WTC11 (cell line): ENCODE data around the gene SPINK2.

Experiments used
- ATF2 ChIP-seq: sonication (generic); formaldehyde crosslinking; IDR thresholded peaks from 2 replicates; pipeline ENCODE4 v1.8.1; 2022; ENCODE audit warnings: low read depth, missing genetic modification reagents, borderline replicate concordance
- ATF6 ChIP-seq: sonication (generic); formaldehyde crosslinking; IDR thresholded peaks from 2 replicates; pipeline ENCODE4 v1.8.1; 2023; ENCODE audit warnings: mild to moderate bottlenecking, missing genetic modification reagents
- CTCF ChIP-seq: fragments of 200-600 bp; IDR thresholded peaks from 2 replicates; pipeline ENCODE4 v1.8.0; 2022; ENCODE audit warnings: antibody characterized with exemption
- FOXJ3 ChIP-seq: sonication (generic); formaldehyde crosslinking; IDR thresholded peaks from 2 replicates; pipeline ENCODE4 v1.9.0; 2021; ENCODE audit warnings: missing genetic modification reagents, mild to moderate bottlenecking, borderline replicate concordance
- HMGXB4 ChIP-seq: sonication (generic); formaldehyde crosslinking; IDR thresholded peaks from 2 replicates; pipeline ENCODE4 v1.8.1; 2023; ENCODE audit warnings: mild to moderate bottlenecking, moderate library complexity, missing genetic modification reagents
- IRF1 ChIP-seq: sonication (generic); formaldehyde crosslinking; IDR thresholded peaks from 2 replicates; pipeline ENCODE4 v1.8.0; 2023; ENCODE audit warnings: missing genetic modification reagents
- MAX ChIP-seq: sonication (generic); formaldehyde crosslinking; IDR thresholded peaks from 2 replicates; pipeline ENCODE4 v1.8.0; 2022; ENCODE audit warnings: mild to moderate bottlenecking, missing genetic modification reagents
- MLX ChIP-seq: sonication (generic); formaldehyde crosslinking; IDR thresholded peaks from 2 replicates; pipeline ENCODE4 v1.8.1; 2023; ENCODE audit warnings: mild to moderate bottlenecking, missing genetic modification reagents, moderate library complexity
- MXD4 ChIP-seq: fragments of 250-450 bp; sonication (Bioruptor Pico); IDR thresholded peaks from 2 replicates; pipeline ENCODE4 v1.8.0; 2021; ENCODE audit warnings: mild to moderate bottlenecking, moderate library complexity, borderline replicate concordance
- PREB ChIP-seq: sonication (generic); formaldehyde crosslinking; IDR thresholded peaks from 2 replicates; pipeline ENCODE4 v1.8.1; 2022; ENCODE audit warnings: mild to moderate bottlenecking, missing genetic modification reagents, moderate library complexity, borderline replicate concordance
- SP1 ChIP-seq: sonication (generic); formaldehyde crosslinking; conservative IDR thresholded peaks from 2 replicates; pipeline ENCODE4 v1.8.1; 2022; ENCODE audit warnings: missing genetic modification reagents
- STAT6 ChIP-seq: sonication (generic); formaldehyde crosslinking; conservative IDR thresholded peaks from 2 replicates; pipeline ENCODE4 v1.8.1; 2023; ENCODE audit warnings: mild to moderate bottlenecking, low read depth, missing genetic modification reagents, moderate library complexity
- USF2 ChIP-seq: sonication (generic); formaldehyde crosslinking; IDR thresholded peaks from 2 replicates; pipeline ENCODE4 v1.8.1; 2023; ENCODE audit warnings: mild to moderate bottlenecking, missing genetic modification reagents, moderate library complexity
- ZNF425 ChIP-seq: fragments of 250-450 bp; sonication (Bioruptor Pico); conservative IDR thresholded peaks from 2 replicates; pipeline ENCODE4 v1.9.0; 2021; ENCODE audit warnings: mild to moderate bottlenecking

- TF ChIP-seq ATF6 (no peak), USF2 (CRISPR knock-in tag) (no peak), MXD4 (CRISPR knock-in tag) (no peak), CTCF (no peak), FOXJ3 (CRISPR knock-in tag) (no peak), IRF1 (CRISPR knock-in tag) (no peak), ZNF425 (no peak), ATF2 (no peak), SP1 (CRISPR knock-in tag) (0 out of 2 replicates have a peak, but pooled peaks have one; percentile 53), HMGXB4 (peak; percentile 72), MLX (0 out of 2 replicates have a peak, but pooled peaks have one; percentile 46), STAT6 (no peak), PREB (CRISPR knock-in tag) (no peak), MAX (no peak)
These were observed at the start of gene SPINK2 for GRCh38 chr4:56821381-56822243.
